Lung microvascular endothelial cell (primary cell): Measurements from ENCODE around the gene GRM7. TPM values are rescaled to one million over a fixed set of nuclear protein-coding genes. Genes with fewer than 3 reads are reported as not detected.
A peak's percentile ranks its signal among the peaks of the same experiment; 100 is the strongest.

ENCODE experiments used
- DNase-seq, 2 donors: peaks; one replicate each; pipeline versions ENCODE4 v3.0.0 to v3.0.0-alpha.2; 2010; ENCODE audit warnings: low read depth in 2 of 2
- total RNA-seq: library from RNA; depleted of rRNA; stranded (reverse); fragments of >200 nt; gene quantifications from 2 replicates; pipeline ENCODE4 v1.2.1, GENCODE V29; 2014

The GRM7 gene
- total RNA-seq, 1 donor from 2014 or later = not detected

GRCh38 chr3:7146529-7146928 is 285.6 kb downstream of the GRM7 start:
- no peak for DNase-seq

DNA sequence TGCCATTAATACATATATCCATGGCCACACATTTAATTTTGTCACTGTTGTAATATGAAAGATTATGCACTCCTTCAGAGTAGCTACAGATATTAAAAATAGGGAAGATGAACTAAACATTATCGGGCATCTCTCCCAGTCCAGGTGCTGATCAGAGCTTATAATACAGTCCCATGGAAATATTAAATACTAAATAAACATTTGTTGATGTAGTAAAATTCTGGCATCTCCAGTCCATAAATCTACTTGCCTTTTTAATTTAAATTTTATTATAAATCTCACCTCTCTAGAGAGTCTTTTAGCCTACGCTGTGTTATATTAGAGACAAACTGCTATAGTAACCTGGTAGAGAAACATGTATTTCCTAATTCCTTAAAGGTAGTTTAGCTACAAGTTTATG is 297.6 kb downstream of the GRM7 start:
- DNase-seq = no peak

- no peak for DNase-seq
Measured at GRCh38 chr3:7160689-7161088, 299.8 kb downstream of the GRM7 start.

DNA sequence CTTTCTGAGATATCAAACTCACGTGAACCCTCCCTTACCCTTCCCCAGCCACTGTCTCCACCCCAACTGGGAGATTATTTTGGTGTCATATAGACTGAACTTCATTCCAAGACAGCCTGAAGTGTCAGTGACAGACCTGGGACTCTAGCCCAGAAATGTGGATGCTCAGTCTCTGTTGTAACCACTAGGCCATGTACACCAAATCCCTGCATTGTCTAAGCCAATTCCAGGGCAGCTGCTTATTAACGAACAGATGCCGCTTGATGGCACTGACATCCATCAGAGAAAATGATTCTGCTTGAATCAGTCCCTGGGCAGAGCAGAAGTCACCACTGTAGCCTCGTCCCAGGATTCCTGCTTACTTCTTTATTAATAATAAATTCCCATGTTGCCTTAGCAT is 305.5 kb downstream of the GRM7 start:
- DNase-seq = no peak

DNA sequence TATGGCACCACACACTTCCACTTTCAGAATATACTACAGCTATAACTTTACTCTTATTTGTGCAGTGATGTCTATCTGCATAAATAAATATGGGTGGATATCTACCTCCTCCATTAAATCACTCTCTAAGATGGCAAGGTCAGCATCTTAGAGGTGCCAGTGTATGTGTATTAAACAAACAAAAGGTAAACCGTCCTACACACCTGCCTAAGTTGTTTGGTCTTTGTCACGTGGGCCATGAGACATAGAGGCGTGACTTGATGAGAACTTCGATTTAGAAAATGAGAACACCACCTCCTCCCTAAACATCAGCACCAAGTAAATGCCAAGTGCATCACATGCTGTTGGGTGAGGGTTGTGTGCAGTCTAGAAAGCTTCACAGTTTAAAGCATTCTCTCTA is 310.6 kb downstream of the GRM7 start:
- DNase-seq = no peak

- DNase-seq = no peak
Measured at GRCh38 chr3:7172996-7173395, 312.1 kb downstream of the GRM7 start.

GRCh38 chr3:7188551-7188950 is 327.6 kb downstream of the GRM7 start:
- DNase-seq = no peak

- DNase-seq = peak in 1 of 2 donors; percentile 9
Measured at GRCh38 chr3:7190095-7190494, 329.2 kb downstream of the GRM7 start.

- DNase-seq = no peak
Measured at GRCh38 chr3:7193269-7193668, 332.4 kb downstream of the GRM7 start.

- peak in 1 of 2 donors; percentile 52 for DNase-seq
Measured at GRCh38 chr3:7194071-7194835, 333.3 kb downstream of the GRM7 start.

GRCh38 chr3:7195934-7196333 is 335.0 kb downstream of the GRM7 start:
- DNase-seq = no peak

GRCh38 chr3:7201784-7202183 is 340.9 kb downstream of the GRM7 start:
- no peak for DNase-seq

DNA sequence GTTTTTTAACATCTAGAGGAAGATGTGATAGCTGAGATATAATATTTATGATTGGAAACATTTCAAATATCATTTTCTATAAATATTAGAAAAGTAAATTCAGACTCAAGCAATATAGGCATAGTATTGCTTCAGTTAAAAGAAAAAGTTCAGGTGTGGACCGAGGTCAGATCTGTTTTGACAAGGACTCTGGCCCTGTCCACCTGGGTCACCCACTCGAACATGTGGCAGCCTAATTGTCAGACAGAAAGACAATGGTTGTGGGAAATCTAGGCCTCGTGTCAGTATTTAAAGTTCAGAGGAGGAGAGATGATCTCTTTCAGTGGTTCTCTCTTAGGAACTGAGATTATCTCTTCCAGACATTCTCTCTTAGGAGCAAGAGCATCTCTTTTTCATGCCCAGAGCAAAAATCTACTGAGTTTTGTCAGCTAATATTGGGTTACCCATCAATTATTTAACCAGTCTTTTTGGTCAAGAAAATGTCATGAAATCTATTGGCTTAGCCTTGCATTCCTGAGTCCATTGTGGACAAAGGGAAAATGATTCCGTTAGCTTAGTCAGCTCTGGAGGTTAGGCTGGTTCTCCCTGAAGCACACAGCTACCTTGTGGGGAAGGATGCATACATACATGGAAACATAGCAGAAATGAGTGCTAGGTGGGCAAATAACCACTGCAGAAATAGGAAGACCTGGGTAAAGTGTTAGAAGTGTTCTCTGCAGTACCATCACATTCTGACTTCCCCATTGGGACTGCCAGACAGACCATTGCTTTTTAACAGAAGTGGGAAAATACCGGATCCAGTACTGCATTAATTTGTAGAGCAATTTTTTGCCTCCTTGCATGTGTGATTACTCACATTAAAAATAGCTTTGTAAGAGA is 343.3 kb downstream of the GRM7 start:
- no peak for DNase-seq

DNA sequence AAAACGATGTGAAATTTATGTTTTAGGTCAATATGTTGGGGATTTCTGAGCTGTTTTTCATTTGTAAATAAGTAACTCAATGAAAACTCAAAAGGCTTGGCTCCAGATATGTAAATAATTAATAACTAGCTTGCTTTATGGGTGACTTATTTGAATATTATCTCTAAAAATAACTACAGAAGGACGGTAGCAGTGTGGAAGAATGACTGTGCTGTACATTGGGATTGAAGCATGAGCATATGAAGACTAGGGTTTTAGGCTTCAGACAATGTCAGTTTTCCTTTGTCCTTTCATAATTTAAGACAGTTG is 343.9 kb downstream of the GRM7 start:
- no peak for DNase-seq

GRCh38 chr3:7205535-7205934 is 344.6 kb downstream of the GRM7 start:
- DNase-seq = peak; percentile 1 to 5

- peak; percentile 4 to 5 for DNase-seq
Measured at GRCh38 chr3:7205962-7206361, 345.0 kb downstream of the GRM7 start.

- no peak for DNase-seq
Measured at GRCh38 chr3:7207125-7207524, 346.2 kb downstream of the GRM7 start.

GRCh38 chr3:7207928-7208327 is 347.0 kb downstream of the GRM7 start:
- DNase-seq = no peak

GRCh38 chr3:7209098-7209497 is 348.2 kb downstream of the GRM7 start:
- no peak for DNase-seq

DNA sequence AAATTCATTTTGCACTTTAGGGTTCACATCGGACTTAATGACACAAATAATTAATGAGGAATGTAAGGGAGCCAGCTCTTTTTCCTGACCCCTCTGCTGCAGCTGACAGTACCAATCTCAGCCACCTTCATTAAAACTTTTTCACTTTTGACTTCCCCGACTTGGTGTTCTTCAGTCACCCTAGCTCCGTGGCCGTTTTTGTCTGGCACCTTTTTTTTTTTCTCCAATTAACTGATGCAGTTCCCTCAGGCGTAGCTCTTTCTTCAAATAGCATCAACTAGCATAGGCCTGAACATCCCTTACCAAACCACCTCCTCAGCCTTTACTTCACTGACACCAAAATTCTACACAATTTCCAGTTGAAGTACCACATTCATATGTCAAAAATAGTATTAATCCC is 350.8 kb downstream of the GRM7 start:
- no peak for DNase-seq

DNA sequence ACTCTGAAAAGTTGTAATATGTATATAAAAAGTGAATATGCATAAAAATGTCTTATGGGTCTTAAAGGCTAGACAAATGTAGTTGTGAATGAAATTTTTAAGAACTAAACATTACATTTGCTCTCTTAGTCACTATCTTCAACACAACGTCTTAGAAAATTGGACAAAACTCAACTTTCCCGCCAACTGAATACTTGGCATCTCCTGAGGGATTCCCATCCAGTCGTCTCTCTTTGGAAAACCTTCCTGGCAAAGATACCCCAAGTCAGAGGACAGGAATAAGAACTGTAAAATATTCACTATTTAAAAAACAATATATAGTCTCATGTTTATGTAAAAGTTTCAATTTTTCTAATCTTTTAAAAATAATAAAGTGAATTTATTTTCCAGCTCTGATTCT is 354.8 kb downstream of the GRM7 start:
- no peak for DNase-seq

GRCh38 chr3:7226393-7226792 is 365.5 kb downstream of the GRM7 start:
- no peak for DNase-seq
